Prostate gland (tissue), 2 donors: ENCODE results near the gene ARHGEF38.

Source experiments
- CTCF ChIP-seq, 4 experiments: fragments of 200-600 bp in 2 of 4; fragments of 450-650 bp in 2 of 4; sonication (generic) in 2 of 4; IDR thresholded peaks; 1 replicate in 3 of 4; 2 replicates in 1 of 4; pipeline ENCODE4 v1.5.1; 2016 to 2019; ENCODE audit warnings: antibody characterized with exemption in 4 of 4, mild to moderate bottlenecking in 2 of 4, moderate library complexity in 2 of 4
- POLR2A ChIP-seq: fragments of 450-650 bp; IDR thresholded peaks from one replicate; pipeline ENCODE4 v1.6.1; 2016; ENCODE audit warnings: antibody characterized with exemption, mild to moderate bottlenecking
- POLR2AphosphoS5 ChIP-seq: sonication (generic); formaldehyde crosslinking; IDR thresholded peaks from one replicate; pipeline ENCODE4 v1.6.1; 2017; ENCODE audit warnings: antibody characterized with exemption

- TF ChIP-seq CTCF (IDR thresholded peaks at IDR 0.05): no peak
- TF ChIP-seq POLR2AphosphoS5: peak; percentile 84
- TF ChIP-seq POLR2A: no peak
Observed at GRCh38 chr4:105683038-105683437, 130.6 kb downstream of the ARHGEF38 start.
